Measurements from ENCODE around the gene HSPA1A. TPM values are rescaled to one million over a fixed set of nuclear protein-coding genes. Genes with fewer than 3 reads are reported as not detected.
A peak's percentile ranks its signal among the peaks of the same experiment; 100 is the strongest.

Gene HSPA1A
- total RNA-seq, 4 donors from 2014 or later, result 158 to 362 (median 223) TPM

DNA sequence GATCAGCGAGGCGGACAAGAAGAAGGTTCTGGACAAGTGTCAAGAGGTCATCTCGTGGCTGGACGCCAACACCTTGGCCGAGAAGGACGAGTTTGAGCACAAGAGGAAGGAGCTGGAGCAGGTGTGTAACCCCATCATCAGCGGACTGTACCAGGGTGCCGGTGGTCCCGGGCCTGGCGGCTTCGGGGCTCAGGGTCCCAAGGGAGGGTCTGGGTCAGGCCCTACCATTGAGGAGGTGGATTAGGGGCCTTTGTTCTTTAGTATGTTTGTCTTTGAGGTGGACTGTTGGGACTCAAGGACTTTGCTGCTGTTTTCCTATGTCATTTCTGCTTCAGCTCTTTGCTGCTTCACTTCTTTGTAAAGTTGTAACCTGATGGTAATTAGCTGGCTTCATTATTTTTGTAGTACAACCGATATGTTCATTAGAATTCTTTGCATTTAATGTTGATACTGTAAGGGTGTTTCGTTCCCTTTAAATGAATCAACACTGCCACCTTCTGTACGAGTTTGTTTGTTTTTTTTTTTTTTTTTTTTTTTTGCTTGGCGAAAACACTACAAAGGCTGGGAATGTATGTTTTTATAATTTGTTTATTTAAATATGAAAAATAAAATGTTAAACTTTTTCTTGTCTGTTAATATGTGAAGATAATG is 14.4 kb downstream of the HSPA1A start:
- peaks cover 11 to 65% (median 40%) of the 10 kb centered on the region in 3 donors for H3K4me1 ChIP-seq
- no peaks in the 10 kb centered on the region for H3K36me3 ChIP-seq
- DNase-seq, result no peak
- H3K9me3 ChIP-seq, result no peaks in the 10 kb centered on the region
- 0% methylated on average over 13 to 15 of the region's 15 CpGs for WGBS, 2 donors
- H3K4me3 ChIP-seq, result peak overlapping the region; percentile 45 to 80 (median 66)
- no peak for TF ChIP-seq POLR2A (IDR thresholded peaks at IDR 0.05)
- TF ChIP-seq, protein P1, sequence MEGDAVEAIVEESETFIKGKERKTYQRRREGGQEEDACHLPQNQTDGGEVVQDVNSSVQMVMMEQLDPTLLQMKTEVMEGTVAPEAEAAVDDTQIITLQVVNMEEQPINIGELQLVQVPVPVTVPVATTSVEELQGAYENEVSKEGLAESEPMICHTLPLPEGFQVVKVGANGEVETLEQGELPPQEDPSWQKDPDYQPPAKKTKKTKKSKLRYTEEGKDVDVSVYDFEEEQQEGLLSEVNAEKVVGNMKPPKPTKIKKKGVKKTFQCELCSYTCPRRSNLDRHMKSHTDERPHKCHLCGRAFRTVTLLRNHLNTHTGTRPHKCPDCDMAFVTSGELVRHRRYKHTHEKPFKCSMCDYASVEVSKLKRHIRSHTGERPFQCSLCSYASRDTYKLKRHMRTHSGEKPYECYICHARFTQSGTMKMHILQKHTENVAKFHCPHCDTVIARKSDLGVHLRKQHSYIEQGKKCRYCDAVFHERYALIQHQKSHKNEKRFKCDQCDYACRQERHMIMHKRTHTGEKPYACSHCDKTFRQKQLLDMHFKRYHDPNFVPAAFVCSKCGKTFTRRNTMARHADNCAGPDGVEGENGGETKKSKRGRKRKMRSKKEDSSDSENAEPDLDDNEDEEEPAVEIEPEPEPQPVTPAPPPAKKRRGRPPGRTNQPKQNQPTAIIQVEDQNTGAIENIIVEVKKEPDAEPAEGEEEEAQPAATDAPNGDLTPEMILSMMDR (IDR thresholded peaks at IDR 0.05), result peak in 5 of 6 experiments; percentile 20 to 50 (median 31)
- intact Hi-C loops (cut with DNase I), result loop anchor here (10.0 kb wide), 2 partner anchors 95 to 145 kb away; partner anchors contain the start of genes CLIC1 and LY6G5C
- peak overlapping the region; percentile 64 to 98 (median 94) for H3K27ac ChIP-seq
- H3K27me3 ChIP-seq, result no peaks in the 10 kb centered on the region

DNA sequence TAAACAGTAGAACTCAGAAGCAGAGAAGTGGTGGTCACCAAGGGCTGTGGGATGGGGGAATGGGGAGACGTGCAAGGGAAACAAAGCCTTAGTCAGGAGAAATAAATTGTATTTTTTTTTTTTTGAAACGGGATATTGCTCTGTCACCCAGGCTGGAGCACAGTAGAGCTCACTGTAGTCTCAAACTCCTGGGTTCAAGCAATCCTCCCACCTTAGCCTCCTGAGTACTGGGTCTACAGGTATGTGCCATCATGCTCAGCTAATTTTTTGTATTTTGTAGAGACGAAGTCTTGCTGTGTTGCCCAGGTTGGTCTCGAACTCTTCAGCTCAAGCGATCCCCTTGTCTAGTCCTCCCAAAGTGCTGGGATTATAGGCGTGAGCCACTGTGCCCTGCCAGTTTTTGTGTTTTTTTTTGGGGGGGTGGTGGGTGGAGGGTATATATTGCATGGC is 15.6 kb downstream of the HSPA1A start:
- no peaks in the 10 kb centered on the region for H3K27me3 ChIP-seq
- 22 to 24% methylated on average over 5 to 6 of the region's 6 CpGs for WGBS, 2 donors
- H3K4me3 ChIP-seq, result peak overlapping the region; percentile 45 to 80 (median 66)
- no peak for DNase-seq
- intact Hi-C loops (cut with DNase I), result loop anchor here (10.0 kb wide), 2 partner anchors 96 to 146 kb away; partner anchors contain the start of genes CLIC1 and LY6G5C
- no peaks in the 10 kb centered on the region for H3K36me3 ChIP-seq
- TF ChIP-seq, protein P1 (IDR thresholded peaks at IDR 0.05), result no peak
- no peak for TF ChIP-seq POLR2A (IDR thresholded peaks at IDR 0.05)
- no peaks in the 10 kb centered on the region for H3K9me3 ChIP-seq
- peaks cover 11 to 62% (median 34%) of the 10 kb centered on the region in 3 donors for H3K4me1 ChIP-seq
- H3K27ac ChIP-seq, result peak overlapping the region; percentile 64 to 98 (median 94)

DNA sequence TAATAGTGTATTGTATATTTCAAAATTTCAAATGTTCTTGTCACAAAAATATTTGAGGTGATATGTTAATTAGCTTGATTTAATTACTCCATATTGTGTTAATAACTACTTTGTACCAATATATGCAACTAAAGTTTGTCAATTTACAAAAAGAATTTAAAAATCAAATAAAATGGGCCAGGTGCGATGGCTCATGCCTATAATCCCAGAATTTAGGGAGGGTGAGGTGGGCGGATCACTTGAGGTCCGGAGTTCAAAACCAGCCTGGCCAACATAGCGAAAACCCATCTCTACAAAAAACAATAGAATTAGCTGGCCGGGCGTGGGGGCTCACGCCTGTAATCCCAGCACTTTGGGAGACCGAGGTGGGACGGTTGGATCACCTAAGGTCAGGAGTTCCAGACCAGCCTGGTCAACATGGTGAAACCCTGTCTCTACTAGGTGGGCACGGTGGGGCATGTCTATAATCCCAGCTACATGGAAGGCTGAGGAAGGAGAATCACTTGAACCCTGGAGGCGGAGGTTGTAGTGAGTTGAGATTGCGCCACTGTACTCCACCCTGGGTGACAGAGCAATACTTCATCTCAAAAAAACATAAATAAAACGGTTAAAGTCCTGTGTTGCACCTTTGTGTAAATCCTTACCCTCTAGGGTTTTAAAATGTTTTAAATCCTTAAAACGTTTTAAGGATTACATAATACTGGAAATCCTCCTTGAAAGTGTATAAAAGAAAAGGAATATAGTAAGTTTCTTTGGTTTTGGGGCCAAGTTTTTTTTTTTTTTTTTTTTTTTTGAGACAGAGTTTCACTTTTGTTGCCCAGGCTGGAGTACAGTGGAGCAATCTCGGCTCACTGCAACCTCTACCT is 16.2 kb downstream of the HSPA1A start:
- TF ChIP-seq POLR2A (IDR thresholded peaks at IDR 0.05), result no peak
- TF ChIP-seq, protein P1 (IDR thresholded peaks at IDR 0.05), result no peak
- Histone ChIP-seq H3K36me3 (peaks cover 0 to 3% (median 0%) of the 10 kb centered on the region in 3 donors), H3K4me1 (peaks cover 6 to 62% (median 34%) of the 10 kb centered on the region in 3 donors), H3K27me3 (no peaks in the 10 kb centered on the region), H3K27ac (peak overlapping the region; percentile 56 to 98 (median 81)), H3K9me3 (no peaks in the 10 kb centered on the region), H3K4me3 (peak overlapping the region in 3 of 4 donors; percentile 62 to 80 (median 70))
- 47 to 51% methylated on average over 15 of the region's 15 CpGs for WGBS, 2 donors
- intact Hi-C loops (cut with DNase I), result loop anchor here (10.0 kb wide), 2 partner anchors 97 to 147 kb away; partner anchors contain the start of genes CLIC1 and LY6G5C
- DNase-seq, result no peak

DNA sequence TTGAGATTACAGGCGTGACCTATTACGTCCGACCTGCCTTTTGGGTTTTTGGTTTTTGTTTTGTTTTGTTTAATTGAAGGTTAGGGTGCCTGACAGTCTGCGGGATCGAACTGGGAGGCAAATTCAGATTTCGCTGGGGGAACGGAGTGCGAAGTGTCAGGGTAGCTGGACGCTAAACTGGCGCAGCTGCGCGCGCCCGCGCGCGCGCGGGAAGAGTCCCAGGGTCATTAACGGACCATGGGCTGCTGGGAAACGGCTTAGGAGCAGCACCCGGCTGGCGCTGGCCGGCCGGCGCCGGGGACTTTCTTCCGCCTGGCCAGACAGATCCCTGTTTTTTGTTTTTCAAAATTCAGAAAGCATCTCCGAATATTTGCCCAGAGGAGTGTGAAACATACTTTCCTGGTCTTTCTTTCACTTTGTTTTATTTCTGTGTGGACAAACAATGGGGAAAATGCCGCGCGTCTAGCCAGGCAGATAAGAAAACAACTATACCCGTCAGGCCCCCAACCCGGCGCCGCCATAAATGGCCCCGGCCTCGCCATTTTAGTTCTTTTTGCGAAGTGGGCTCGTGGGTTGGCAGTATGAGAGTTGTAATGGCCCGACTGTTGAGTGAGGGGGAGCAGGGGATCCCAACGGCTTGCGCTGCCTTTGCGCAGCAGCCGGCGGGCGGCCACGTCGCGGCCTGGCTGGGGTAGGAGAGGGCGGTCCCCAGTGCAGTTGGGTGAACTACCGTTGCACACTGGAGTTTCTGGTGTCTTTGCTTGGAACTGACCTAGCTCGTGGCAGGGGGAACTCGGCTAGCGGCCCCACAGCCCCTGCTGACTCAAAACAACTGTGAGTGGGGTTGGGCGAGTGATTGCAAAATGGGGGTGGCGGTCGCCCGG is 19.3 kb downstream of the HSPA1A start:
- peak; percentile 21 for DNase-seq
- H3K4me1 ChIP-seq, result peaks cover 22 to 83% (median 54%) of the 10 kb centered on the region in 3 donors
- intact Hi-C loops (cut with DNase I), result loop anchor here (10.0 kb wide), 2 partner anchors 100 to 150 kb away; partner anchors contain the start of genes CLIC1 and LY6G5C
- peak overlapping the region; percentile 92 to 98 (median 96) for H3K27ac ChIP-seq
- peak in 3 of 4 donors; percentile 4 to 57 (median 56) for TF ChIP-seq POLR2A (IDR thresholded peaks at IDR 0.05)
- TF ChIP-seq, protein P1 (IDR thresholded peaks at IDR 0.05), result no peak
- no peaks in the 10 kb centered on the region for H3K9me3 ChIP-seq
- H3K4me3 ChIP-seq, result peak overlapping the region; percentile 81 to 99 (median 90)
- H3K36me3 ChIP-seq, result peaks cover 4 to 33% (median 20%) of the 10 kb centered on the region in 3 donors
- 1% methylated on average over 27 to 43 of the region's 59 CpGs for WGBS, 2 donors
- H3K27me3 ChIP-seq, result no peaks in the 10 kb centered on the region

Data from esophagus squamous epithelium (tissue), 5 donors.